Jurkat, Clone E6-1 (cell line): ENCODE results near the gene MRPL21.

Source experiments
- DNase-seq: peaks from one replicate; pipeline ENCODE4 v3.0.0-alpha.2; 2011; ENCODE audit warnings: low read depth, low spot score
- H3K4me3 ChIP-seq: 2 replicates; pipeline ENCODE4 v1.5.1; 2011; ENCODE audit warnings: mild to moderate bottlenecking, low read length, control low read depth, moderate library complexity

The MRPL21 gene

GRCh38 chr11:68935516-68936357 is 32.1 kb upstream of the MRPL21 start:
- no peak overlapping the region for H3K4me3 ChIP-seq

GRCh38 chr11:68935066-68935465 is 31.4 kb upstream of the MRPL21 start:
- no peak for DNase-seq

More at GRCh38 chr11:68935516-68936357, 32.1 kb upstream of the MRPL21 start:
- no peak for DNase-seq

GRCh38 chr11:68934666-68935065 is 31.0 kb upstream of the MRPL21 start:
- no peak overlapping the region for H3K4me3 ChIP-seq
- DNase-seq: no peak

More at GRCh38 chr11:68935066-68935465, 31.4 kb upstream of the MRPL21 start:
- H3K4me3 ChIP-seq: no peak overlapping the region

- DNase-seq: no peak
- no peak overlapping the region for H3K4me3 ChIP-seq
Measured at GRCh38 chr11:68934321-68934645, 30.7 kb upstream of the MRPL21 start.

- DNase-seq: no peak
- no peak overlapping the region for H3K4me3 ChIP-seq
Measured at GRCh38 chr11:68933605-68934320, 30.1 kb upstream of the MRPL21 start.

GRCh38 chr11:68932933-68933577 is 29.4 kb upstream of the MRPL21 start:
- no peak overlapping the region for H3K4me3 ChIP-seq
- DNase-seq: no peak

GRCh38 chr11:68932358-68932757 is 28.7 kb upstream of the MRPL21 start:
- no peak for DNase-seq
- no peak overlapping the region for H3K4me3 ChIP-seq

GRCh38 chr11:68931911-68932310 is 28.3 kb upstream of the MRPL21 start:
- no peak overlapping the region for H3K4me3 ChIP-seq
- no peak for DNase-seq

GRCh38 chr11:68930991-68931855 is 27.6 kb upstream of the MRPL21 start:
- no peak overlapping the region for H3K4me3 ChIP-seq
- DNase-seq: no peak

- no peak for DNase-seq
- no peak overlapping the region for H3K4me3 ChIP-seq
Measured at GRCh38 chr11:68929706-68930570, 26.3 kb upstream of the MRPL21 start.

- no peak for DNase-seq
- no peak overlapping the region for H3K4me3 ChIP-seq
Measured at GRCh38 chr11:68929135-68929534, 25.5 kb upstream of the MRPL21 start.

GRCh38 chr11:68928136-68928880 is 24.7 kb upstream of the MRPL21 start:
- no peak overlapping the region for H3K4me3 ChIP-seq
- DNase-seq: no peak

GRCh38 chr11:68927280-68928135 is 23.9 kb upstream of the MRPL21 start:
- no peak overlapping the region for H3K4me3 ChIP-seq
- no peak for DNase-seq

- no peak for DNase-seq
- no peak overlapping the region for H3K4me3 ChIP-seq
Measured at GRCh38 chr11:68925611-68926010, 22.0 kb upstream of the MRPL21 start.

GRCh38 chr11:68924073-68924925 is 20.7 kb upstream of the MRPL21 start:
- DNase-seq: no peak
- H3K4me3 ChIP-seq: no peak overlapping the region

GRCh38 chr11:68923614-68924013 is 20.0 kb upstream of the MRPL21 start:
- no peak overlapping the region for H3K4me3 ChIP-seq
- no peak for DNase-seq
